HG02588 (cell line): Measurements from ENCODE around the gene BOD1L1.

Experiments
- ATAC-seq: cut with Tn5 transposase; IDR thresholded peaks from one replicate; pipeline ENCODE4 v1.9.1; 2021; ENCODE audit warnings: mild to moderate bottlenecking, moderate library complexity; ENCODE audit not compliant: unreplicated experiment

Gene BOD1L1

GRCh38 chr4:13626492-13627177, 890 bp downstream of the BOD1L1 start:
- no peak for ATAC-seq

DNA sequence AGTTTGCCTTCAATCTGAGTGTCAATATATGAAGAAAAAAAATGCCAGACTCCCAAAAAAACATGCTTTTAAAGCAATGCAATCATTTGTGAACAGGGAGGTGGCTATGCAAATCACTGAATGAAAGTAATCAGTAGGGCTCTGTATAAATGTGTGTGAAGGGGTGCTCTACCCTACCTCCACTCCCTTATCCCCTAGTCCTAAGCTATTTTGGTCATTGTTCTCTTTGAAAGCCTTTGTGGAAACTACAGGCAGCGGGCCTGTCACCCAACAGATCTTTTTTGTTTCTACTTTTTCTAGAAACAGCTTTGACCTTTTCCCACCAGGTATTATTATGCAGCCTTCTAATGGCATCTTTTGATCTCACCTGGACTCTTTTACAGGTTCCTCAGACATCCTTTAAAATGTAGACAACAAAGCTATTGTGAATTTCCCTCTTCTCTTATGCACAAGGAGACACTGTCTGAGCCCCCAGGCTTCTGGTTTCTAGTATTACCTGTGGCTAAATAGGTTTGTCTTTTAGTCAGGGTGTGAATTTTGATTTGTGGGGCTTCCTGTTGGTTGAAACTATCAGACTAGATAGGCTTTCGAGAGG, 9.2 kb downstream of the BOD1L1 start:
- no peak for ATAC-seq

- ATAC-seq: no peak
These were observed 9.7 kb downstream of the BOD1L1 start for GRCh38 chr4:13617801-13618200.

DNA sequence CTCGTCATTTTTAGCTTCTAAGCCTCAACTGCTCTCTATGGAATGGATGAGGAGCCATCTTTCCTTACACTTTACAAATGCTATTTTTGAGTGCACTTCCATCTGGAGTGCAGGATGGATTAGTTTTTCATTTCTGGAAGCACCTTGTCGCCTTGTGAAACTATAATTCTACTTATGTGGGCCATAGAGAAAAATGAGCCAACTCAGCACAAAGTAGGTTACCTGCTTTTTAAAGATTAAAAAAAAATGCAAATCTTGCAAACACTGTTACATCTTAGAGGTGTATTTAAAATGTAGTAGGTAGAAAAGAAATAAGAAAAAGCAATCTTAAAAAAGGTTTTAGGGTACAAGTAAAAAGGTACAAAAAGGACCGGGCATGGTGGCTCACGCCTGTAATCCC, 10.9 kb downstream of the BOD1L1 start:
- no peak for ATAC-seq

DNA sequence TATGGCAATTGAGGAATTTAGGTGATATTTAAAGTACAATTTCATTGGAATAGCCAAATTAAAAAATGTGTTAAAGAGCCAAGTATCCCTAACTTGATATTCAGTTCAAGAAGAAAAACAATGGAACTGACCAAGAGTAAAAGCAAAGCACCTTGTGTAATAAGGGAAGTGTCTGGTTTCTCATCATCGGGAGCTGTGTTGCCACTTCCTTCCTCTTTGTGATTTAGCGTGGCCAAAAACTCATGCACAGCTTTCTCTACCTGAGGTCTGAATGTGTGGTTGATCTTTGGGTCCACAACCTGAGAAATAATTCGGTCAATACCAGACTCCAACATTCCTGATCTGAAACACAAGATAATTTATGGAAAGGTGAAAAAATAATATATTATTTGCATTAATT, 12.4 kb downstream of the BOD1L1 start:
- ATAC-seq: peak; percentile 55

- no peak for ATAC-seq
These were observed 15.0 kb downstream of the BOD1L1 start for GRCh38 chr4:13612569-13612968.

GRCh38 chr4:13611283-13611842, 16.2 kb downstream of the BOD1L1 start:
- peak; percentile 95 for ATAC-seq

DNA sequence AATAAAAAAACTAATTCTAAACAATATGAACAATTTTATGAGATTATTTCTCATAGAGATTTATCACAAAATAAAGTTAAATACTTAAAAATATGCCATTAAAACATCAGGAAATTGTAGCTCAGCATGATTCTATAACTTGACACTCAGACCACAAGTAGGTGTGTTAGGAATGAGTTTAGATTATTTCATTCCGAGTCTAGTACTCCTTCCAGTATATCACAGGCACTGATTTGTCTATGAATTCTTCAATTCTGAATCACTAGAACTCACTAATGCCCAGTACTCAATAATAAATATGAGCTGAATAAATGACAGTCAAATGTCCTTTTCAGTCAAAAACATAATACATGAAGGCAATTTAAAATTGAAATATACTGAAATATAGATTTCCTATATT, 22.2 kb downstream of the BOD1L1 start:
- no peak for ATAC-seq

DNA sequence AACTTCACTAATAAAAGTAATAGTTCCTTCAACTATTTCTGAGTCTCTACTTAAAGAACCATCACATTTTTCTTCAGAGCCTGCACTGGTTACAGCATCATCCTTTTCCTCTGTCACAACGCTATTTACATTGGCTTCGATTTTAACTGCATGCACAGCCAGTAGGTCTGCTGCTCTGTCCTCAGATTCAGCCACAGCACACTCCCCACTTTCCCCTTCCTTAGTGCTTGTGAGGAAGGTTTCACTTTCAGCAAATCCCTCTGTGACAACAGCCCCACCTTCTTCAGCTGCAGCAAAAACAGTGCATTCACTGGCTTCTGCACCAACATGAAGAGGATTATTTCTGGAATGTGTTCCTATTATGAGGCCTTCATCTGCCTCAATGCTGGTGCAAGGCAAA, 25.7 kb downstream of the BOD1L1 start:
- ATAC-seq: no peak

DNA sequence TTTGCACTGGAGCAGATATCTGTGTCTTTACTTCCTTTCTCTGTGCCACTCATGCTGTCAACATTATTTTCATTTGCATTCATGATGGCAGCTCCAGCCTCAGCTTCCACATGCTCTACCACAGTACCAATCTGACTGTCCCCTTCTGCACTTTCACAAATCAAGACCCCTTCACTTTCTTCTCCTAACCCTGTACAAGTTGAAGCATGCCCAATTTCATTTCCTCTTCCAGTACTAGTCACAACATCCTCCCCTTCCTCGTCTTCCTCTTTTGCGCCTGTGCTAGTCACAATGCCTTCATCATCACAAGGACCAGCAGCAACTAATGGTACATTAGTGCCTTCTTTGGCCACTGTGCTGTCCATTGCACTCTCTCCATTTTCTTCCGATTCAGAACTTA, 26.5 kb downstream of the BOD1L1 start:
- peak; percentile 71 for ATAC-seq

DNA sequence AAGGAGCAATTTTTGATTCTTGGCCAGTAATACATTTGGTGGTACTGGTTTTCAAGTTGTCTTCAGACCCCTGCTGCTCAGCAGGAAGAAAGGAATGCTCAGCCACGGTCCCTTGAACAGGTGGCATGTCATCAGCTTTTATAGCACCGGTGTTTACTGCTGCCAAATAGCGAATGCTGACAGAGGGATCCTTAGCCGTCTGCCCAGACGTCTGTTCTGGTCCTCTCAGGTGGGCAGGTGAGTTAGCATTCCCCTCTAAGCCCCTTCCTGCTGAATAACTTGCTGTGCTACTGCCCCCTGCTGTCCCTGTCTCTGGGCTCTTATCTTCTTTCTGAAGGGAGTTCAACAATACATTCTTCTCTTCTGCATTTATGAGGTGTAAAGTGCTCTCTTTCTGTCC, 28.4 kb downstream of the BOD1L1 start:
- ATAC-seq: no peak

DNA sequence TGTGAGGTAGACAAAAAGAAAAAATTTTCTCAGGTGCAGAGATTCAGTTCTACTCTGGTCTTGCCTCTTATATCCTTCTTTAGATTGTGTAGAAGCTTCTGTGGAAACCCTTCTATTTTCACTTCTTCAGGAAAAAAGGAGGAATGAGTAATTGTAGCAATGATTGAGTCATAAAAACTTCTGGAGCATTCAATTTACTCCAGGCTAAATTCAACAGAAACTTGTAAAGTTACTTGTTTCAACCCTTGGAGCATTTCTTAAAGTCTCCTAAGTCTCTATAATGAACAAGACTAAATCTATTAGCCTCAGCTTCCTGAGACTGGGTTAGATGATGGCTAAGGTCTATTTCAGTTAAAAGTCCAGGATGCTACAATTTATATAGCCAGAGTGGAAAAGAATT, 29.9 kb downstream of the BOD1L1 start:
- ATAC-seq: no peak

DNA sequence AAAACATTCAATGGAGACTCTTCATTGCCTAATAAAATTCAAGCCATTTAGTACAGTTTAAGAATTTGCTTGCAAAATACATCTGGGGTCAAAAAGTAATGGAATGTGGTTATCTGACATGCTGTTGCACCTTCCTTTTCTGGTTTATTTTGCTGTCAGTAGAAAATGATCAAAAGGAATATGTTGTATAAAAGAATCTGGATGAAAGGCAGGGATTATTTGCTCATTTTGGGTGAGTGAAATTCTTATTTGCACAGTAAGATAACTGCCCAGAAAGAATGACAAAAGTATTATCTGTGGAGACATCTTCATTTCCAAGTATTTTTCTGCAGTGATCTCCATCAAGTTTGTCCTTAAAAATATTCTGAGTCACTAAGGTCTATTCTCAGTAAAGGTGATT, 30.4 kb downstream of the BOD1L1 start:
- no peak for ATAC-seq

DNA sequence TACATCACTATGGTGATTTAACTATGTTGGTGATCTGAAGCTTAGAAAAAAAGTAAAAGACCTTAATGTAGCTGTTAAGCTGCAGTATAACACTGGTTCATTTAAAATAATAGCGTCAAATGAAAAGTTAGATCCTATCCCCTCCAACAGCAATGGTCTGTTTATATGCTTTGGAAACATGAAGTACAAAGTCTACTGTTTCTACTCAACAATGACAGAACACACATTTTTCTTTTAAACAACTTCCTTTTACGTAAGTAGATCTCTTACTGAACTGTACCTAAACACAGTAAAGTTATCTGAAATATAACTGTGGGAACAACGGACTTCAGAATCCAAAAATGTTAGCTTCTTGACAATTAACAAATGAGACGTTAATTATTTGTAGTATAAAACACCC, 35.3 kb downstream of the BOD1L1 start:
- no peak for ATAC-seq

DNA sequence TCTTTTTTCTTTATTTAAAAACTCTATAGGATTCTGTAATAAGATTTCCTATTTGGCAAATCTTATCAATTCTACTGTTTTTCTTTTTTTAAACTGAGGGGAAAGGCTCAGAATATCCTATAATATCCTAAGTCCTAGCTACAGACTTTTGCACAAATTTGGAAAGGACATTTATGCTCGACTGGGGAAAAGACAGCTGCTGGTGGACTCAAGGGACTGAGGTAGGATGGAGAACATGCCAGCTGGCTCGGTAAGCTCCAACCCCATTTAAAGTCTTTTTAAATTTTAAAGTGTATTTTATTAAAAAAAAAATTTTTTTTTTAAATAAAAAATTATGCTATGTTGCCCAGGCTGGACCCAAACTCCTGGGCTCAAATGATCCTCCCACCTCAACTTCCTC, 36.8 kb downstream of the BOD1L1 start:
- ATAC-seq: no peak

DNA sequence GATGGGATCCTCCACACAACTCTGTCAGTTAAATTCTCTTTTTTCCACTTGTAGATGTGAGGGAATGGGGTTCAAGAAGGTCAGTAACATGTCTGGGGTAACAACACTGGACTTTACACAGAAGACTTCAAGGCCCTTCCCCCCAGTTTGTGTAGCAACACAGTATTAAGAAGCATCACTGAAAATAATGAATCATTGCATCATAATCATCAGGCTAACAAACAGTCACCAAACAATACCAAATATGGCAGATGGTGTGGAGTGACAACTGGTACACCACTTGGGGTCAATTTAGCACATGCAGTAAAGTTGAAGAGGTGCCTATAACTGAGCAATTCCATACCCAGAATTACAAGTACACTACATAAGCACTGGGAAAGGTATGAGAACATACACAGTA, 38.6 kb downstream of the BOD1L1 start:
- no peak for ATAC-seq

- ATAC-seq: no peak
These were observed 43.0 kb downstream of the BOD1L1 start for GRCh38 chr4:13584481-13584880.

GRCh38 chr4:13580036-13580435, 47.5 kb downstream of the BOD1L1 start:
- no peak for ATAC-seq

DNA sequence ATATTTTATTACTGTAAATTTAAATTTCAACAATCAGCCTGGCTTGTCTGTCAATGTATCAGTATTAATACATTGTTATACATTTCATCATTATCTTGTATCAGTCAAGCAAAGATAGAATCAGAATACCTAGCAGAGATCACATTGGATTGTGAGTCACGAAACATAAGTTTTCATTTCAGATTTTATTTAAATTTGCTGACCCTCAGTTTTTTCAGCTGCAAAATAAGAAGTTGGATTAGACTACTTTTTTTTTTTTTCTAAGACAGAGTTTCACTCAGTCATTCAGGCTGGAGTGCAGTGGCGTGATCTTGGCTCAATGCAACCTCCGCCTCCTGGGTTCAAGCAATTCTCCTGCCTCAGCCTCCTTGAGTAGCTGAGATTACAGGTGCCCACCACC, 49.9 kb downstream of the BOD1L1 start:
- ATAC-seq: no peak

GRCh38 chr4:13570916-13571315, 56.6 kb downstream of the BOD1L1 start:
- ATAC-seq: no peak

GRCh38 chr4:13567125-13567524, 60.4 kb downstream of the BOD1L1 start:
- ATAC-seq: no peak

- no peak for ATAC-seq
These were observed 64.6 kb downstream of the BOD1L1 start for GRCh38 chr4:13562876-13563275.

DNA sequence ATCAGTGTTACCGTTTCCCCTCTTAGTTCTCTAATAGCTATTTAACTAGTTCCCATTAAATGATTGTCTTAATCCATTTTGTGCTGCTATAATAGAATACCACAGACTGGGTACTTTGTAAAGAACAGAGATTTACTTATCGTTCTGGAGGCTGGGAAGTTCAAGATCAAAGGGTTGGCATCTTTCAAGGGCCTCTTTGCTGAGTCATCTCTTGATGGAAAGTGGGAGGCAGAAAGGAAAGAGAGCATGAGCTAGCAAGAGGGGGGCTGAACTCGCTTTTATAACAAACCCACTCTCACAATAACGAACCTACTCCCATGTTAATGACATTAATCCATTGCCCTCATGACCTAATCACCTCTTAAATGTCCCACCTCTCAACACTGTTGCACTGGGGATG, 65.9 kb downstream of the BOD1L1 start:
- ATAC-seq: no peak
